Testis (tissue), 2 donors: ENCODE data around the gene SMYD3.

Experiments used
- CTCF ChIP-seq, 3 experiments: fragments of 450-650 bp in 2 of 3; fragments of 200-600 bp in 1 of 3; sonication (generic) in 1 of 3; IDR thresholded peaks; one replicate each; pipeline ENCODE4 v1.5.1; 2016 to 2019; ENCODE audit warnings: antibody characterized with exemption in 3 of 3, mild to moderate bottlenecking in 2 of 3, moderate library complexity in 1 of 3
- POLR2A ChIP-seq: fragments of 450-650 bp; IDR thresholded peaks from one replicate; pipeline ENCODE4 v1.6.1; 2017; ENCODE audit warnings: antibody characterized with exemption, mild to moderate bottlenecking, moderate library complexity

DNA sequence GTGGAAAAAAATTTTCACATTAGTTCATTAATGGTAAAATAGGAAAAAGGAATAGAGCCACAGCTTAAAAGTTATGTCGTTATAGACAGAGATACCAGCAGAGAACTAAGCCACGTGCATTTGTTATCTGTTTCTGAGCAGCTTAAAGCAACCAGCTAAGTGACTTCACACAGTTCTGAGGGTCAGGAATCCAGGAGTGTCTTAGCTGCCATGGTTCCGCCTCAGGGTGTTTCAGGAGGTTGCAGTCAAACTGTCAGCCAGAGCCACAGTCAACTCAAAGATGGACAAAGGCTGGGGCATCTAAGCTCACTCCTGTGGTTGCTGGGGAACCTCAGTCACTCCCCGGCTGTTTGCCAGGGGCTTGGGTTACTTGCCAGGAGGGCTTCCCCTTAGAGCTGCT, 515.8 kb downstream of the SMYD3 start:
- TF ChIP-seq POLR2A (no peak), CTCF (IDR thresholded peaks at IDR 0.05) (no peak)
